ENCODE results near the gene ELF1.

DNA sequence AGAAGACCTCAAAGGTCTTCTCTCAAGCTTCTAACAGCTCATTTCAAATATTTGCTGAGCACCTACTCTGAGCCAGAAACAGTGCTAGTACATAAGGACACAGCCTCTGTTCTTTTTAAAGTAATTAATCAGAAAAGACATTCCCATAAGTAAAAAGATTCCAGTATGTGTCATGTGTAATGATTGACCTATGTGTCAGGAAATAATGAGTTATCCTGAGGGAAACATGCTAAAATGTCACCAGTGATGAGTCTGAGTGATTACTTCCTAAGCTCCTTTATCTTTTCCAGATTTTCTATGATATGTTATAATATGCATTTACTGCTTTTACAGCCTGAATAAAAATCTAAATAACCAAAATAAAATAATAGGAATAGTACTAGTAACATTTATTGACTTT lies 122.1 kb downstream of the ELF1 start:
- TF ChIP-seq, protein P1, sequence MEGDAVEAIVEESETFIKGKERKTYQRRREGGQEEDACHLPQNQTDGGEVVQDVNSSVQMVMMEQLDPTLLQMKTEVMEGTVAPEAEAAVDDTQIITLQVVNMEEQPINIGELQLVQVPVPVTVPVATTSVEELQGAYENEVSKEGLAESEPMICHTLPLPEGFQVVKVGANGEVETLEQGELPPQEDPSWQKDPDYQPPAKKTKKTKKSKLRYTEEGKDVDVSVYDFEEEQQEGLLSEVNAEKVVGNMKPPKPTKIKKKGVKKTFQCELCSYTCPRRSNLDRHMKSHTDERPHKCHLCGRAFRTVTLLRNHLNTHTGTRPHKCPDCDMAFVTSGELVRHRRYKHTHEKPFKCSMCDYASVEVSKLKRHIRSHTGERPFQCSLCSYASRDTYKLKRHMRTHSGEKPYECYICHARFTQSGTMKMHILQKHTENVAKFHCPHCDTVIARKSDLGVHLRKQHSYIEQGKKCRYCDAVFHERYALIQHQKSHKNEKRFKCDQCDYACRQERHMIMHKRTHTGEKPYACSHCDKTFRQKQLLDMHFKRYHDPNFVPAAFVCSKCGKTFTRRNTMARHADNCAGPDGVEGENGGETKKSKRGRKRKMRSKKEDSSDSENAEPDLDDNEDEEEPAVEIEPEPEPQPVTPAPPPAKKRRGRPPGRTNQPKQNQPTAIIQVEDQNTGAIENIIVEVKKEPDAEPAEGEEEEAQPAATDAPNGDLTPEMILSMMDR (conservative IDR thresholded peaks at IDR 0.05), result no peak
- no peak for TF ChIP-seq EZH2 (IDR thresholded peaks at IDR 0.05; ENCODE audit: low read depth)

All from PC-9 (cell line).